GM11168 (cell line): ENCODE measurements around the gene CYB5R3.

Source experiments
- in situ Hi-C: fragments of 300-500 bp; cut with MboI; formaldehyde crosslinking; loops from one replicate; pipeline ENCODE4 v1.12.0; 2022; ENCODE audit warnings: low sequenced_read_pairs; ENCODE audit not compliant: unreplicated experiment

CYB5R3 gene

GRCh38 chr22:42649246-42650099 is at the start of gene CYB5R3:
Gene CYB5R3, minus strand, starts transcription at chr22:42649392. Its CDS starts 77 bp downstream, at chr22:42649315.
- in situ Hi-C loops, result no loop called here

- in situ Hi-C loops, result no loop called here
These were observed 48.4 kb upstream of the CYB5R3 start for GRCh38 chr22:42697542-42698013.

GRCh38 chr22:42696331-42696967 is 47.3 kb upstream of the CYB5R3 start:
- in situ Hi-C loops, result no loop called here

DNA sequence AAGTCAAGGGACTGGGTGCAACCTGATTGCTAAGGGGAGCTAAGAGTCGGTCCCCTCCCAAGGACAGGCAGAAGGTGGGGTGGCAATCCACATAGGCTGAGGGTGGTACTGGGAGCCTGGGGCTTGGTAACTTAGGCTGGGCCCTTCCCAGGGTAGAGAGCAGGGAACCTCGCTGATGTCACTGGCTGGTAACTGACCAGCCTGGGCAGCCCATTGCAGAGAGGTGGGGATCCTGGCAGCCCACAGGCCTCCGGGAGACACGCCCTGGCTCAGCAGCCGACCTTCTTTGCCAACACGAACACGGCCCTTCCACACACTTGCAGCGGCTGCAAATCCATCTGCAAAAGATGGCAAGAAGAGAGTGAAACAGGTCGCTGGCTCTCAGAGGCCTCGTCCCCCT is 46.1 kb upstream of the CYB5R3 start:
- in situ Hi-C loops, result no loop called here

GRCh38 chr22:42693763-42694683 is 44.8 kb upstream of the CYB5R3 start:
- in situ Hi-C loops, result no loop called here

- in situ Hi-C loops, result no loop called here
These were observed 44.0 kb upstream of the CYB5R3 start for GRCh38 chr22:42693055-42693762.

DNA sequence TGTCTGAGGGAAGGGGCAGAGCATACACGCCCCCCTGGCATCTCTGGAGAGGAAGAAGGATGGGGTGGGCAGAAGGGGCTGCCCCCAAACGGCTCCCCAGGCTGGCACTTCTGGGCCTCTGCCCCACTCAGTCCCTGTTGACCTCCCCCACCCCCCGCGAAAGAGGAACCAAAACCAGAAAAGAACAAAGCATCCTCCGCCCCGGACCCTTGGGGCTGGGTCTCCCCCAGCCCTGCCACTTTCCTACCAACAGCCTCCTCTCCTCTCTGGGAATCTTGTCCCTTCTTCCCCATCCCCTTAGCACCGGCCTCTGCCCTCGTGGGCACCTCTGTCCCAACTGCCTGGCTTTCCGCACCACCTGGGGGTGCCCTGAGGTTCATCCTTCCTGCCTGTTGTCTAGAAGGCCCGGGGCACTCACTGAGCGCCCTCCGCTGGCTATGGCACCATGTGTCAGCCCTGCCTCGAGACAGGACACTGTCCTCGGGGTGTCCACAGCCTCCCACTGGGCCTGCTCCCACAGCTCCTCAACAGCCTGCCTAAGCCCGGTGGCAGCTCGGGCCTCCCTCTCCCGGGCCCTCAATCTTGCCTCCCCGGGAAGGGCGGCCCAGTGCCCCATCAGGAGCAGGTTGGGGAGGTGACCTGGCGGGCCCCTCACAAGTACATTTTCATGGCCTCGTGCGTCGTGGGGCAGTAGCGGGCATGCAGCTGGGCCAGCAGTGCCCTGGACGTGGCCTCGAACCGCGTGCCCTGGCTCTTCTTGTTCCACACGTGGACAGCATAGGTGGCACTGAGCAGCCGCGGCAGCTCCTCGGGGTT is 43.3 kb upstream of the CYB5R3 start:
- in situ Hi-C loops, result no loop called here

DNA sequence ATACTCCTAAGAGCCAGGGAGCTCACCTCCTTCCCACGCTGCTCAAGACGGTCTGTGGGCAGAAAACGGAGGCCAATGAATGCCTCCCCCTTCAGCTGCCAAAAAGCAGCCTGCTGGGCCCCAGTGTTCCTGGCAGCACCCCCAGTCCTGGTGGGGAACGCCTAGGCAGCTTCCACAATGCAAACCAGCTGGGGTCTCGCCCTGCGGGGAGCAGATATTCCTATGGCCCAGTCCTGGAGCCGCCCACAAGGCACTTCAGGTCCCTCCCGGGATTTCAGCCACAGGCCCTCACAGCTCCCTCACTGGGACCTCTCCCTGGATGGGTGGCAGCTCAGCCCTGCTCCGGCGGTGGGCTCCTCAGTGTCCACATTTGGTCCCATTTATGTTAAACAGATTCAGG is 42.2 kb upstream of the CYB5R3 start:
- in situ Hi-C loops, result no loop called here

DNA sequence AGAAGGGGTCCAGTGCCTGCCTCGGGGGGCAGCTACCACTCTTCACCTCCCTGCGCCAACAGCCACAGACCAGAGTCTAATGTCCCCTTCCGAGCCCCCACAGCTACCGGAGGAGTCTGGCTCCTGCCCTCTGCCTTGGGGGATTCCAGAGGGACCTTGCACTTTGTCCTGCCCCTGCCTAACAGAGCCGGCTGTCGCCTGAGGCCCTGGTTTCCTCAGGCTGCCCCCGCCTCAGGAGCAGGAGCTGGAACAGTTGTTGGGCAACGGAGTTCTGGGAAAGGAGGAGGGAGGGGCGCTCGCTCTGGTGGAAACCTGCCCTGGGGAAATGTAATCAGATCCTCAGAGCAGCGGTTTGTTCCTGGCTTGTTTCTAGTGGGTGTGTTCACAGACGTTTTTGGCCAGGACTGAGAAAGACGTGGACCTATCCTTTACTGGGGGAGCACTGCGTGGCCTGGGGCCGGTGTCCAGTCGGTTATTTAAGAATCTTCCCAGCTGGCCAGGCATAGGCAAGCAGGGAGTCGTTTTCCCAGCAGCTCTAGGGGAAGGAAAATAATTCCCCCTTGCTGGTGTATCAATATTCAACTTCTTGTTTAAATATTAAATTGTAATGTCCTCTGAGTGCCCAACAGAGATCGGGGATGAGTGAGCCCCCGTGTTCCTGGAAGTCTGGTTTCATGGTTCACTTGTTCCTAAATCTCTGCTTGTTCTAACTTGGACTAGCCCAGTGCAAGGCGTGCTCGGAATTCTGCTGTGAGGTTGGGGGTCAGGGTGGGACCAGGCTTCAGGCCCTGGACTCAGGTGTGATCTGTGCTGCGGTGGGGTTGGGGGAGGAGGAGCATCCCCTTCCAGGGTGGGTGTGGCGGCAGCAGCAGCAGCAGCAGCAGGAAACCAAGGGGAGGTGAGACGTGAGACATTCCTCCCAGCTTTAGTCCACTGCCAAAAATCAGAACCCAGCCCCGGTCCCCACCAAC is 39.3 kb upstream of the CYB5R3 start:
- in situ Hi-C loops, result no loop called here

DNA sequence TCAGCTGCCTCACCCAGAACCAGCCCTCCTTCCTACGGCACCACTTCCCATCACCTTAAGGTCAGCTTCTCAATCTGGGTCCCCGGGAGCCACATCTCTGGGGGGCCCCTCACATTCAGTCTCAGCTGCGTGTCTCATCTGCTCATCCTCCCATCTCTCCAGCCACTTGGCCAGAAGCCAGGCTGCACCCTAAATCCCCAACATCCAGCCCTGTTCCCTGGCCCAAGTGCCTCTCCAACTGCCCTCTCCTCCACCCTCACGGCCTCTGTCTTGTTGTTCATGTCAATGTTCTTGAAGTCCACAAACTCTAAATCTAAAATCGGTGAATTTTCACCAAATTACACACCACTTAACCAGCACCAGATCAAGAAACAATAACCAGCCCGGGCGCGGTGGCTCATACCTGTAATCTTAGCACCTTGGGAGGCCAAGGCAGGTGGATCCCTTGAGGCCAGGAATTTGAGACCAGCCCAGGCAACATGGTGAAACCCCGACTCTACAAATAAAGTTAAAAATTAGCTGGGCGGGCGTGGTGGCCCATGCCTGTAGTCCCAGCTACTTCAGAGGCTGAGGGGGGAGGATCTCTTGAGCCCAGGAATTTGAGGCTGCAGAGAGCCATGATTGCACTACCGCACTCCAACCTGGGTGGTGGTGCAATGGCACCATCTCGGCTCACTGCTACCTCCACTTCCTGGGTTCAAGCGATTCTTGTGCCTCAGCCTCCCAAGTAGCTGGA is 37.7 kb upstream of the CYB5R3 start:
- in situ Hi-C loops, result no loop called here

- in situ Hi-C loops, result no loop called here
These were observed 36.9 kb upstream of the CYB5R3 start for GRCh38 chr22:42685941-42686653.

- in situ Hi-C loops, result no loop called here
These were observed 35.4 kb upstream of the CYB5R3 start for GRCh38 chr22:42684462-42685195.

- in situ Hi-C loops, result no loop called here
These were observed 34.5 kb upstream of the CYB5R3 start for GRCh38 chr22:42683578-42684283.

- in situ Hi-C loops, result no loop called here
These were observed 33.1 kb upstream of the CYB5R3 start for GRCh38 chr22:42682113-42682851.

GRCh38 chr22:42680648-42681047 is 31.5 kb upstream of the CYB5R3 start:
- in situ Hi-C loops, result no loop called here
